Measurements from ENCODE around the gene NSUN7.

Gene NSUN7

DNA sequence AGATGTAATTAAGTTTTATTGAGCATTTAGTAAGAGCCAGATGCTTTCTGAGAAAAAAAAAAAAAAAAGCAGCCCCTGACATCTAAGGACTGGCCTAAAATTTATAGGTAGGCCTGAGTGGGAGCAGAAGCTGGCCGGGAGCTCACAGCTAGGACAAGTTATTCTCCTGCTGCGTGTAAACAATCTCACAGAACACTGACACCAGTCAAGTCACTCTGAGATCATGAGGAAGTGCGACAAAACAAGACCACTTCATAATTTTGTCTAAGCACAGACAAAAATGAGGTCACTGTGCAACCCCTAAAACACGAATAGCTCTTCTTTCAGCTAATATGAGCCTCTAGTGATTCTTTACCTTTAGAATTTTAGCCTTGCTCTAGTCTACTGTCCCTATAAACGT is 15.3 kb upstream of the NSUN7 start:
- DNase-seq (ENCODE audit: low read depth), result no peak

DNA sequence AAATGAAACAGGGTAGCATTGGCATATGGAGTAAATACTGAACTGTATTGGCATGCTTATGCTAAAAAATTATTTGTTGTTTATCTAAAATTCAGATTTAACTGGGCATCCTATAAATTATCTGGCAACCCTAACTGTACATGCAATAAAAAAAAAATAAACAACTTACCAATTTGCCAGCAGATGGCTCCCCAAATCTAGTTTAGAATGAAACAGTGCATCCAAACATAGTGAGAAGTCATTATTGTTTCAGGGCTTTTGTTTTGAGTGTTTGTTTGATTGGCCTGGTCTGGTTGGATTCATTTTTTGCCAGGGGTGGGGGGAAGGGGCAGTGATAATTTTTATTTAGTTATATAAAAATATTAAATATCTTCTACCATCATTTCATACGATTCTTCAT is 12.8 kb upstream of the NSUN7 start:
- no peak for DNase-seq (ENCODE audit: low read depth)

GRCh38 chr4:40737879-40738278 is 11.9 kb upstream of the NSUN7 start:
- DNase-seq (ENCODE audit: low read depth), result no peak

- DNase-seq (ENCODE audit: low read depth), result no peak
Measured at GRCh38 chr4:40739347-40739746, 10.4 kb upstream of the NSUN7 start.

DNA sequence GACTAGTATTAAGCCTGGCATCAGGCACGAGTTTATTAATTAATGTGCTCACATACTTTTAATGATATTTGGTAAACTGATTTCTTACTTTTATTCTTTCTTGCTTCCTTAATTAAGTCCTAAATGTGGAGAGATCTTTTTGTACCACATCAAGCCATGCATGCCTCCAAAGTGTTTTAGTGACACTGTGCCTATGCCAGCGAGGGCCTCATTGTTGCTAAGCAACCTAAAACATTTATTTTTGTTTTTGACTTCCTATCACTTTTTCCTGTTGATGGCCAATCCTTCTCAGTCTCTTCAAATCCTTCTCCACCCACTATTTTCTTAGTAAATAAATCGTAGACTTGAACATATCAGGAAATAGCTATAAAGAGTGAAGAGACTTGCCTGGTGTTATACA is 5.5 kb upstream of the NSUN7 start:
- no peak for DNase-seq (ENCODE audit: low read depth)

DNA sequence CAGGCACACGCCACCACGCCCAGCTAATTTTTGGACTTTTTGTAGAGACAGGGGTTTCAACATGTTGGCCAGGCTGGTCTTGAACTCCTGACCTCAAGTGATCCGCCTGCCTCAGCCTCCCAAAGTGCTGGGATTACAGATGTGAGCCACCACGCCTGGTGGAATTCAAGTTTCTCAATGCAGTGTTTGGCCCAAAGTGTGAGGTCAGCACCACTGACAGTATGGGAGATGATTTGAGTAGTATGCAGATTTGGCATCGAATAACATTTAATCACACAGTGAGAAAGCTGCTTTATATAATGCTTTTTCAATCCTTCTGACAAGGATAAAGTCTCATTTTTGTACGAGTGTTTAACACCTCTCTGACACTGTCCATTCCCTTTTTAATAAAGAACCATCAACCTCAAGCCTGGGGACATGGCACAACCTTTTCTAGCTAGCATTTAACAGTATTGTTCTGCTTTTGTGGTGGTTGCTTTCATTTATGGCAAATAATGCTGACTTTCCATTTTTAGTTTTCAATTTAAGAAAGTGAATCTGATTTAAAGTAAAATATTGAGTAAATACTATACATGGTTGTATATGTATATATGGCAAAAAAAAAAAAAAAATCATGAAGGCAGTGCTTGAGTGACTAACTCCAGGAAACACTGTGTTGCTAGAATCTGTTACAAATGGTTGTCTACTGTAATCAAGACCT is 4.3 kb upstream of the NSUN7 start:
- no peak for DNase-seq (ENCODE audit: low read depth)

DNA sequence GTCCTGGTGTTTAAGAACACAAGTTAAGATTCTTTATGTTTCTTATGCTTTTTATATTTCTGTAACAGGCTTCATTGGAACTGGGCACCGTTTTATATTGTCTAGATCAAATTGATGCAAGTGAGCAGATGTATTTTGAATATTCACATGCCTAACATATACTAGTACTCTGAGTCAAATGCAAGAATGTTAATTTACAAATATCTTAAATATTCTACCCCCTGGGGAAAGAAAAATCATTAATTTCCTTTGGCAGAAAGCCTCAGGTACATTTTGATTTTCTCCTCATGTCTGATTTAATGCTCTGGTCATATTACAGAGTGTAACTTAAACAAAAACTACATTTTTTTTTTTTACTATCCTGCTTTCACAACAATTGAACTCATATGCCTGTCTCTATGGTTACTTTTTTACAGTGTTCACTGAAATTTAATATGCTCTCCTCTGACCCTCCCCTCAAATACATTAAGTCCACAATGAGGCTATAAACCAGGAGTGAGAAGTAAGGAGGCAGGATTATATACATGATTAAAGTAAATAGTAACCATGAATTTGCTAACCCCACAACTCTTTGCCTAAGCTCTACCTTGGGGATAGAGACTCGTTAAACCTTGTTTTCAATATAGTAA is 2.4 kb upstream of the NSUN7 start:
- DNase-seq (ENCODE audit: low read depth), result no peak

DNA sequence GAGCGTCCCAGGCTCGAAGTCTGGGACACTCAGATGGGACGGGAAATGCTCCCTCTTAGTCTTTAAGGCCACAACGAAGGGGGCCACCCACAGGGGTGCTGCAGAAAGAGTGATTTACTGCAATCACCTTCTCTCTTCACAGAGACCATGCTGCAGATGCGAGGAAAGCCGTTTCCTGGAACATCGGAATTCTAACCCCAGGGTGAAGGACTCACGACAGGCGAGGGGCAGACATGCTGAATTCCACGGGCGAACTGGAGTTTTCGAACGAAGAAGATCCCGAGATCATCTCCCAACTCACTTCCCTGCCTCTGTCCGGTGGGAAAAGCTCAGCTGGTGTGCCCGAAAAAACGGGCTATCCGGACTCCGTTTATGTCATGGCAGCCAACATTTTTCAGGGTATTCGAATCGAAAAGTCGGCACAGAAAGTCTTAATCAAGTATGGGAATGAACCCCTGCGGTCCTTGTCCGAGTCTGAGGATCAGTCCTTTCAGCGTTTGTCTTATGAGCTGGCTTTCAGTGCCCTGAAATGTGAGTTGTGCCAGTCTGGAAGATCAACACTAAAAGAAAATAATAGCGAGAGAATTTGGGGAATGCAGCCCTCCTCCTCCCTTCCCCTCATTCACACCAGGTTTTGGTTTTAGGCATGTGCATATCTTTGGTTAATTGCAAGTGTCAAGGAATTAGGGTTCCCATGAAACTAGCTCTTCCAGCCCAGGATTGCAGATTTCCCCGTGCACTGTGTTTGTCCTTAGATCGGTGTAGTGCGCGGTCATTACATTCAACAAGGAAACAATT is 905 bp downstream of the NSUN7 start:
- DNase-seq (ENCODE audit: low read depth), result no peak

DNA sequence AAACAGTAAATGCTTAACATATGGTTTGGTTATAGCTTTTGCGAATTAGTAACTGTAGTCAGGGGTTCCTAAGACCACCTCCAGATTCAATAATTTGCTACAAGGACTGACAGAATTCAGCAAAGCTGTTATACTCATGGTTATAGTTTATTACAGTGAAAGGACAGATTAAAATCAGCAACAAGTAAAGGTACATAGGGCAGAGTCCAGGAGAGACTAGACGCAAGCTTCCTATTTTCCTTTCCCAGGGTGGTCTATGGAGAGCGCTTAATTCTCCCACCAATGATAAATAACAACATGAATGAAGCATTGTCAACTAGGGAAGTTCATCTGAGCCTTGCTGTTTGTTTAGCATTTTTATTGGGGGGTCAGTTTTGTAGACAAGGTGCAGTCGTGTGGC is 5.9 kb downstream of the NSUN7 start:
- DNase-seq (ENCODE audit: low read depth), result no peak

DNA sequence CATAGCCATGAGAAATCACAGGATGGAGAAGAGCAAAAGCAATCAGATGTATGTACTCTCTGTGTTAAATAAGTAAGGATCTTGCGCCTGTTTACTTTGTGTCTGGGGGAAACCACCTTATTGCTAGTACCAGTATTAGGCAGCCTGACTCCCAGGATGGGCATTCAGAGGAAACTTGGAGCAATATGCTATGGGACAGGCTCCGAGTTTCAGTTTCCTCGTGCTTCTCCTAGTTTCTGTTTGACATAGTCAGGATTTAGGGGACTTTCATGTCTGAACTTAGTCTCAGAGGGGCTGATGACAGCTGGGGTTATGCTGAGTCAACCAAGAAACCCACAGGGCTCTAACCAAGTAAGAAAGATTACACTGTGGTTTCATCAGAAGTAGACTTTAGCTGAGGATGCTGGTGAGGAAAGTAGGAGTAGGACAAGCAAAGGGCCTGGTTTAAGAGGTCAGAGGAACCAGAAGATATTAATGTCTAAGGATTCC is 13.5 kb downstream of the NSUN7 start:
- DNase-seq (ENCODE audit: low read depth), result no peak

DNA sequence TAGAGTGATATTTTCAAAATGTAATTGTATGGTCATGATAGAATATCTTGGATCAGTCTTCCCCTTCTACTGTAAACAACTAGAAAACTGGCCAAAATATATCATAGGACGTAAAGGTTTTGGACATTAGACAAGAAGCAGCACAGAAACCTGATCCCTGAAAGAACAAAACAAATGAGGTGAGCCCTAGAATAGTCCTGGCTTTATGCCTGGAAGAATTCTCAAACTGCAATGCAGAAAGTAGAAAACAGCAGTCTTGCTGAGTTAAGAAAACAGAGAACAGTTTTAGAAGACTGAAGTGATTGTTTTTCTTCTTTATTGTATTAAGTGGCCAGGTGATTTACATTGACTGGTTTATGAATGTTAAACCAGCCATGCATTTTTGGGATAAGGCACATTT is 19.5 kb downstream of the NSUN7 start:
- DNase-seq (ENCODE audit: low read depth), result no peak

- no peak for DNase-seq (ENCODE audit: low read depth)
Measured at GRCh38 chr4:40778090-40778489, 28.3 kb downstream of the NSUN7 start.

GRCh38 chr4:40782876-40783275 is 33.1 kb downstream of the NSUN7 start:
- DNase-seq (ENCODE audit: low read depth), result no peak

- no peak for DNase-seq (ENCODE audit: low read depth)
Measured at GRCh38 chr4:40785727-40786126, 36.0 kb downstream of the NSUN7 start.

- no peak for DNase-seq (ENCODE audit: low read depth)
Measured at GRCh38 chr4:40788331-40788730, 38.6 kb downstream of the NSUN7 start.

DNA sequence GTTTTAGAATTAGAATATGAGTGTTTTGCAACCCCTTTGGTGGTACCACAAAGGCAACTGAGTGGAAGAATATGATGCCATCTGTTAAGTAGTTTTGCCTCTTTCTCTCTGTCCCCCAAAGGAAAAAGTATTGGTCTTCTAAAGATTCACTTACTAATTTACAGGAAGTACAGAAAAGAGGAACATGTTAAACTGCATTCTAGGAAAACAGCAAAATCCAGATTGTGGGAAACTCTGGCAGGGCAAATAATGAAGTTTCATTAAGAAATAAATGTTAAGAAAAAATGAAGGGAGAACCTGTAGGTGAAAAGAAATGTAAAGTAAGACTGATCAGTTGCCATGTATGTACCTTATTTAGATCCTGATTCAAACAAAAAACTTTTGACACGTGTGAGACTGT is 39.3 kb downstream of the NSUN7 start:
- no peak for DNase-seq (ENCODE audit: low read depth)

GRCh38 chr4:40789771-40790170 is 40.0 kb downstream of the NSUN7 start:
- no peak for DNase-seq (ENCODE audit: low read depth)

- DNase-seq (ENCODE audit: low read depth), result no peak
Measured at GRCh38 chr4:40800064-40800463, 50.3 kb downstream of the NSUN7 start.

DNA sequence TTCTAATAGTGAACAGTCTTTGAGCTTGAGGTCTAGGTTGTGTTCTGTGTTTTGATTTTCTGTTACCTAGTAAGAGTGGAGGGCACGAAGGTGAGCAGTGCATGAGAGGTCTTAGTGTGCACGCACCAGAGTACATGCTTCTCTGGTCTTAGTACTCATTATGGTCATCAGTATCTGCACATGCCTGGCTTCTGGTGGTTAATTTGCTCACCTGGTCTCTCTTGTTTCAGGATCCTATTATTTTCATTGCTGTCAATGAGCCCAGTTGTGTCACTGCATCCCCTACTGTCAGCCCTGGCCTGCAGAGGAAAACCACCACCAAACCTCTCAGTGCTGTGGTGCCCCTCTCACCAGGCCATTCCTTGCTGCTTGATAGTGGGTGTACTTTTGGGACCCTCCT is 54.8 kb downstream of the NSUN7 start:
- DNase-seq (ENCODE audit: low read depth), result no peak

DNA sequence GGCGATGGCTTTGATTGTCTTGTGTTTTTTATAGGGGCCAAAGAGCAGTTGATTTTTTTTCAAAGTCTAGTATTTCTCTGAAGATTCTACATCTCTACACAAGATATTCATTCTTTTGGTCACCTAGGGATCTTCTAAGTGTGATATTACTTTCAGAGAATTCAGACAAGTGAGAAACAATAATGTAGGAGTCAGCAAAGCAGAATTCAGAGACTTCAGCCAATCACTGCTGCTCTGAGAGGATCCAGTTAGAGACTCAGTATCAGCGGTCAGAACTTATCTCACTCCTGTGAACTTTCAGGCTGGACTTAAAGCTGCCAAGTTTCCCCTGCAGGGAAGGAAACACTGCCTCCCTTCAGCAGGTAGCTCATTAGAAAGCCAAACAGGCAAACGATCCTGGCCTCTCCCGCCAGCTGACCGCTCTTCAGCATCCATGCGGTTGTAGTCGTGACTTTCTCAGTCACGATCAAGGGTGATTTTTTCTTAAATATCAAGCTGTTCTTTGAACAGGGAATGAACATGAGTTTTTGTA is 59.2 kb downstream of the NSUN7 start:
- no peak for DNase-seq (ENCODE audit: low read depth)

- DNase-seq (ENCODE audit: low read depth), result no peak
Measured at GRCh38 chr4:40811956-40812355, 62.2 kb downstream of the NSUN7 start.

- no peak for DNase-seq (ENCODE audit: low read depth)
Measured at GRCh38 chr4:40812386-40812785, 62.6 kb downstream of the NSUN7 start.

- DNase-seq (ENCODE audit: low read depth), result no peak
Measured at GRCh38 chr4:40812856-40813255, 63.1 kb downstream of the NSUN7 start.
